Measurements from ENCODE around the gene TPM2. TPM values are rescaled to one million over a fixed set of nuclear protein-coding genes. Genes with fewer than 3 reads are reported as not detected.
"Not testable (repeated sequence)": the region's sequence is repeated elsewhere in the genome, so short reads cannot be mapped to it uniquely, and the experiment has no call there.

TPM2 gene
- total RNA-seq, 1 donor from 2014 or later: 174 TPM

DNA sequence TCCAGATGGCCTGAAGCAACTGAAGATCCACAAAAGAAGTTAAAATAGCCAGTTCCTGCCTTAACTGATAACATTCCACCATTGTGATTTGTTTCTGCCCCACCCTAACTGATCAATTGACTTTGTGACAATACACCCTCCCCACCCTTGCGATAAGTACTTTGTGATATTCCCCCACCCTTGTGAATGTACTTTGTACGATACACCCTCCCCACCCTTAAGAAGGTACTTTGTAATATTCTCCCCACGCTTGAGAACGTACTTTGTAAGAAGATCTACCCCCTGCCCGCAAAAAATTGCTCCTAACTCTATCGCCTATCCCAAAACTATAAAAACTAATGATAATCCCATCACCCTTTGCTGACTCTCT is 52.9 kb downstream of the TPM2 start:
- not testable (repeated sequence) for H3K27ac ChIP-seq; H3K79me2 ChIP-seq (ENCODE audit: low read depth); H3K27ac Mint-ChIP-seq; H3K4me3 Mint-ChIP-seq; H3K4me1 Mint-ChIP-seq; H4K20me1 ChIP-seq (ENCODE audit: low read depth); H3K4me3 ChIP-seq; H3K9ac ChIP-seq; H3K4me2 ChIP-seq; DNase-seq (ENCODE audit: low spot score); H3K27me3 Mint-ChIP-seq (ENCODE audit: insufficient read depth, low read depth); H3K36me3 ChIP-seq; H3F3A ChIP-seq (ENCODE audit: low read depth); H3K9me3 Mint-ChIP-seq; H3K27me3 ChIP-seq; H2AFZ ChIP-seq (replicated peaks); H3K4me1 ChIP-seq; H3K9me3 ChIP-seq (ENCODE audit: low read depth)
- H3K36me3 Mint-ChIP-seq: peaks cover 11% of the 10 kb centered on the region

DNA sequence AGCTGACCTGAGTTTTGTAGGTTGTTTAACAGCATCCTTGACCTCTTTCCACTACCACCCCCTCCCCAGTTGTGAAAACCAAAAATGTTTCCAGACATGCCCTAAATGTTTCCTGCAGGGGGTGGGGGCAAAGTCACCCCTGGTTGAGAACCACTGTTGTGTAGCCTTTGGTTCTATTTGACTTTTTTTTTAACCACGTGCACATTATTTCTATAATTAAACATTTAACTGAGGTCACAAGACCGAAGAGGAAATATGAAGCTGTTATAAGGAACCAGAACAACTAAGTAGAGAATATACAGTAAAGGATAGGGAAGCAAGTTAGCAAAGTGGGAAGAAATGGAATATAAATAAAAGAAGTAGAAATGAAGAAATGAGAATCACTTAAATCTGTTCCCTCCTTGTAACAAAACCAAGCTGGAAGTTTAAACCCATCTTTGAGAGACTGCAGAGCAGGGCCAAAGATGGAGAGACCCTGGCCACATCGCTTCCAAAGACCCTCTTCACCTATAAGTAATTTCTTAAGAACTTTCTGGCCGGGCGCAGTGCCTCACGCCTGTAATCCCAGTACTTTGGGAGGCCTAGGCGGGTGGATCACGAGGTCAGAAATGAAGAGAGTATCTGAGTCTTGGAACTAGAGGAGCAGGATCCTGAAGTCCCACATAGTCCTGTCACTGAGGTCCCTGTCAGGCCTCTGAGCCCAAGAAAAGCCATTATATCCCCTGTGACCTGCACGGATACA is 53.4 kb downstream of the TPM2 start:
- H3K36me3 ChIP-seq: no peaks in the 10 kb centered on the region
- peaks cover 6% of the 10 kb centered on the region for H3K9me3 Mint-ChIP-seq

GRCh38 chr9:35635730-35636129 is 54.0 kb downstream of the TPM2 start:
- Histone ChIP-seq H3K9ac (no peak overlapping the region), H3K9me3 (ENCODE audit: low read depth) (no peaks in the 10 kb centered on the region), H3K27me3 (no peaks in the 10 kb centered on the region), H3K4me1 (no peaks in the 10 kb centered on the region), H4K20me1 (ENCODE audit: low read depth) (no peaks in the 10 kb centered on the region), H2AFZ (replicated peaks) (no peak overlapping the region), H3F3A (ENCODE audit: low read depth) (no peaks in the 10 kb centered on the region), H3K4me2 (no peak overlapping the region), H3K79me2 (ENCODE audit: low read depth) (no peaks in the 10 kb centered on the region), H3K36me3 (no peaks in the 10 kb centered on the region), H3K27ac (no peak overlapping the region), H3K4me3 (no peak overlapping the region)
- DNase-seq (ENCODE audit: low spot score): no peak
- no peak overlapping the region for H3K27ac Mint-ChIP-seq
- no peak overlapping the region for H3K4me3 Mint-ChIP-seq
- peaks cover 3% of the 10 kb centered on the region for H3K9me3 Mint-ChIP-seq
- no peaks in the 10 kb centered on the region for H3K27me3 Mint-ChIP-seq (ENCODE audit: insufficient read depth, low read depth)
- TF ChIP-seq, protein P1, sequence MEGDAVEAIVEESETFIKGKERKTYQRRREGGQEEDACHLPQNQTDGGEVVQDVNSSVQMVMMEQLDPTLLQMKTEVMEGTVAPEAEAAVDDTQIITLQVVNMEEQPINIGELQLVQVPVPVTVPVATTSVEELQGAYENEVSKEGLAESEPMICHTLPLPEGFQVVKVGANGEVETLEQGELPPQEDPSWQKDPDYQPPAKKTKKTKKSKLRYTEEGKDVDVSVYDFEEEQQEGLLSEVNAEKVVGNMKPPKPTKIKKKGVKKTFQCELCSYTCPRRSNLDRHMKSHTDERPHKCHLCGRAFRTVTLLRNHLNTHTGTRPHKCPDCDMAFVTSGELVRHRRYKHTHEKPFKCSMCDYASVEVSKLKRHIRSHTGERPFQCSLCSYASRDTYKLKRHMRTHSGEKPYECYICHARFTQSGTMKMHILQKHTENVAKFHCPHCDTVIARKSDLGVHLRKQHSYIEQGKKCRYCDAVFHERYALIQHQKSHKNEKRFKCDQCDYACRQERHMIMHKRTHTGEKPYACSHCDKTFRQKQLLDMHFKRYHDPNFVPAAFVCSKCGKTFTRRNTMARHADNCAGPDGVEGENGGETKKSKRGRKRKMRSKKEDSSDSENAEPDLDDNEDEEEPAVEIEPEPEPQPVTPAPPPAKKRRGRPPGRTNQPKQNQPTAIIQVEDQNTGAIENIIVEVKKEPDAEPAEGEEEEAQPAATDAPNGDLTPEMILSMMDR (IDR thresholded peaks at IDR 0.05): no peak
- TF ChIP-seq EZH2 (IDR thresholded peaks at IDR 0.05): no peak
- no peak for TF ChIP-seq EZH2phosphoT487 (IDR thresholded peaks at IDR 0.05)
- peaks cover 3% of the 10 kb centered on the region for H3K36me3 Mint-ChIP-seq
- no peaks in the 10 kb centered on the region for H3K4me1 Mint-ChIP-seq

More for the DNA sequence above, 53.4 kb downstream of the TPM2 start:
- Histone ChIP-seq H3K27me3 (no peaks in the 10 kb centered on the region), H3K4me3 (no peak overlapping the region), H3K27ac (no peak overlapping the region), H3K4me1 (no peaks in the 10 kb centered on the region), H4K20me1 (ENCODE audit: low read depth) (no peaks in the 10 kb centered on the region), H3K9ac (no peak overlapping the region), H3K4me2 (no peak overlapping the region), H3K79me2 (ENCODE audit: low read depth) (no peaks in the 10 kb centered on the region), H2AFZ (replicated peaks) (no peak overlapping the region), H3F3A (ENCODE audit: low read depth) (no peaks in the 10 kb centered on the region), H3K9me3 (ENCODE audit: low read depth) (no peaks in the 10 kb centered on the region)
- TF ChIP-seq, protein P1 (IDR thresholded peaks at IDR 0.05): no peak
- no peak for TF ChIP-seq EZH2 (IDR thresholded peaks at IDR 0.05)
- TF ChIP-seq EZH2phosphoT487 (IDR thresholded peaks at IDR 0.05): no peak
- no peak for DNase-seq (ENCODE audit: low spot score)
- H3K4me1 Mint-ChIP-seq: no peaks in the 10 kb centered on the region
- no peaks in the 10 kb centered on the region for H3K27me3 Mint-ChIP-seq (ENCODE audit: insufficient read depth, low read depth)
- peaks cover 7% of the 10 kb centered on the region for H3K36me3 Mint-ChIP-seq
- H3K4me3 Mint-ChIP-seq: no peak overlapping the region
- H3K27ac Mint-ChIP-seq: no peak overlapping the region

Small RNA genes lying within 50 kb of the gene (microRNA-seq; reads per million reads assigned to microRNA genes)
- gene MIR6852 (not detected), gene MIR6853 (not detected)

Small RNA genes lying within 50 kb of the gene (small RNA-seq; reads per million reads assigned to genes)
- gene MIR6853 (not detected), gene RMRP (not detected), gene RN7SL22P (not detected)

Other genes starting within 250 kb of the TPM2 start
- 3.5 and 9.9 TPM in 2 replicates for gene RUSC2, start 199.8 kb downstream of the TPM2 start, total RNA-seq (ENCODE audit: low replicate concordance)
- 5.2 and 12.4 TPM in 2 replicates for gene TESK1, start 84.7 kb downstream of the TPM2 start, total RNA-seq (ENCODE audit: low replicate concordance)
- 0.56 and 1.4 TPM in 2 replicates for gene CD72, start 71.5 kb downstream of the TPM2 start, total RNA-seq (ENCODE audit: low replicate concordance)
- 0.56 and 0.86 TPM in 2 replicates for gene SIT1, start 39.0 kb downstream of the TPM2 start, total RNA-seq (ENCODE audit: low replicate concordance)
- gene RMRP, start 31.9 kb downstream of the TPM2 start, total RNA-seq (ENCODE audit: low replicate concordance): 1,307 and 2,709 TPM in 2 replicates
- 3.8 and 10.6 TPM in 2 replicates for gene CCDC107, start 31.6 kb downstream of the TPM2 start, total RNA-seq (ENCODE audit: low replicate concordance)
- gene ARHGEF39, start 24.7 kb downstream of the TPM2 start, total RNA-seq (ENCODE audit: low replicate concordance): 13.2 and 31.9 TPM in 2 replicates
- gene CA9, start 16.0 kb downstream of the TPM2 start, total RNA-seq (ENCODE audit: low replicate concordance): 0.09 and 0.25 TPM in 2 replicates
- gene TLN1, start 42.3 kb upstream of the TPM2 start, total RNA-seq (ENCODE audit: low replicate concordance): 36.7 and 71.5 TPM in 2 replicates
- gene CREB3, start 42.7 kb upstream of the TPM2 start, total RNA-seq (ENCODE audit: low replicate concordance): 27.9 and 30.3 TPM in 2 replicates
- gene GBA2, start 59.3 kb upstream of the TPM2 start, total RNA-seq (ENCODE audit: low replicate concordance): 44.8 and 74.5 TPM in 2 replicates
- 11.2 and 20.1 TPM in 2 replicates for gene RGP1, start 59.4 kb upstream of the TPM2 start, total RNA-seq (ENCODE audit: low replicate concordance)
- gene MSMP, start 64.4 kb upstream of the TPM2 start, total RNA-seq (ENCODE audit: low replicate concordance): not detected in 2 replicates
- 5.6 and 8.6 TPM in 2 replicates for gene NPR2, start 101.7 kb upstream of the TPM2 start, total RNA-seq (ENCODE audit: low replicate concordance)
- gene SPAG8, start 122.3 kb upstream of the TPM2 start, total RNA-seq (ENCODE audit: low replicate concordance): 1.3 and 1.6 TPM in 2 replicates
- 21.8 and 35.9 TPM in 2 replicates for gene HINT2, start 125.1 kb upstream of the TPM2 start, total RNA-seq (ENCODE audit: low replicate concordance)
- not detected in 2 replicates for gene FAM221B, start 138.8 kb upstream of the TPM2 start, total RNA-seq (ENCODE audit: low replicate concordance)
- gene TMEM8B, start 139.3 kb upstream of the TPM2 start, total RNA-seq (ENCODE audit: low replicate concordance): 4.8 and 11.2 TPM in 2 replicates
- not detected in 2 replicates for gene OR13J1, start 180.5 kb upstream of the TPM2 start, total RNA-seq (ENCODE audit: low replicate concordance)
- not detected in 2 replicates for gene HRCT1, start 216.3 kb upstream of the TPM2 start, total RNA-seq (ENCODE audit: low replicate concordance)
- gene SPAAR, start 219.6 kb upstream of the TPM2 start, total RNA-seq (ENCODE audit: low replicate concordance): 0.22 TPM in 1 of 2 replicates, not detected in the other

Measured in neural progenitor cell (in vitro differentiated cells).